H9 (cell line): ENCODE results near the gene UPF2. TPM values are rescaled to one million over a fixed set of nuclear protein-coding genes. Genes with fewer than 3 reads are reported as not detected.

Experiments
- DNase-seq: peaks from one replicate; pipeline ENCODE4 v3.0.0-alpha.2; 2017
- H2AFZ ChIP-seq: one replicate; pipeline ENCODE4 v1.6.1; 2013; ENCODE audit warnings: mild to moderate bottlenecking, low read length, control low read depth, moderate library complexity
- H2AK5ac ChIP-seq: 2 replicates; pipeline ENCODE4 v1.6.1; 2013; ENCODE audit warnings: low read length, control low read depth, mixed read lengths; ENCODE audit not compliant: insufficient read length
- H2BK120ac ChIP-seq: one replicate; pipeline ENCODE4 v1.6.1; 2013; ENCODE audit warnings: low read depth, mild to moderate bottlenecking, low read length, control low read depth, inconsistent platforms; ENCODE audit not compliant: poor library complexity, severe bottlenecking
- H2BK12ac ChIP-seq: 2 replicates; pipeline ENCODE4 v1.6.1; 2013; ENCODE audit warnings: low read length, control low read depth, mixed read lengths, low read depth; ENCODE audit not compliant: insufficient read length
- H2BK15ac ChIP-seq: 2 replicates; pipeline ENCODE4 v1.6.1; 2013; ENCODE audit warnings: low read depth, low read length, control low read depth
- H2BK20ac ChIP-seq: one replicate; pipeline ENCODE4 v1.6.1; 2013; ENCODE audit warnings: low read depth, mild to moderate bottlenecking, low read length, control low read depth, inconsistent platforms; ENCODE audit not compliant: poor library complexity, severe bottlenecking
- H2BK5ac ChIP-seq: 2 replicates; pipeline ENCODE4 v1.6.1; 2013; ENCODE audit warnings: low read length, control low read depth, mixed read lengths; ENCODE audit not compliant: insufficient read length
- H3K14ac ChIP-seq: 2 replicates; pipeline ENCODE4 v1.6.1; 2013; ENCODE audit warnings: low read length, control low read depth; ENCODE audit not compliant: insufficient read depth
- H3K18ac ChIP-seq: 2 replicates; pipeline ENCODE4 v1.6.1; 2013; ENCODE audit warnings: low read depth, mild to moderate bottlenecking, mixed read lengths, low read length, control low read depth; ENCODE audit not compliant: insufficient read length
- H3K23ac ChIP-seq: 2 replicates; pipeline ENCODE4 v1.6.1; 2013; ENCODE audit warnings: low read length, control low read depth, mixed read lengths, low read depth; ENCODE audit not compliant: insufficient read length
- H3K23me2 ChIP-seq: 2 replicates; pipeline ENCODE4 v1.6.1; 2013; ENCODE audit warnings: low read depth, mild to moderate bottlenecking, mixed read lengths, low read length, control low read depth; ENCODE audit not compliant: insufficient read length, poor library complexity, severe bottlenecking
- H3K27ac ChIP-seq: 2 replicates; pipeline ENCODE4 v1.5.1; 2013; ENCODE audit warnings: low read length, control low read depth, mixed read lengths, low read depth; ENCODE audit not compliant: insufficient read length
- H3K27me3 ChIP-seq: 2 replicates; pipeline ENCODE4 v1.6.1; 2013; ENCODE audit warnings: low read length, control low read depth, inconsistent platforms; ENCODE audit not compliant: insufficient read depth
- H3K4ac ChIP-seq: 2 replicates; pipeline ENCODE4 v1.6.1; 2013; ENCODE audit warnings: low read depth, mild to moderate bottlenecking, control low read depth, inconsistent platforms, low read length, moderate library complexity
- H3K4me1 ChIP-seq: 2 replicates; pipeline ENCODE4 v1.6.1; 2013; ENCODE audit warnings: low read length, control low read depth, inconsistent platforms; ENCODE audit not compliant: insufficient read depth
- H3K4me2 ChIP-seq: 2 replicates; pipeline ENCODE4 v1.6.1; 2013; ENCODE audit warnings: low read length, control low read depth, mixed read lengths; ENCODE audit not compliant: insufficient read length, insufficient read depth
- H3K56ac ChIP-seq: 2 replicates; pipeline ENCODE4 v1.6.1; 2013; ENCODE audit warnings: low read depth, mild to moderate bottlenecking, mixed read lengths, low read length, control low read depth; ENCODE audit not compliant: insufficient read length
- H3K79me1 ChIP-seq: 2 replicates; pipeline ENCODE4 v1.6.1; 2013; ENCODE audit warnings: low read depth, mild to moderate bottlenecking, moderate library complexity, low read length, control low read depth, inconsistent platforms; ENCODE audit not compliant: insufficient read depth, poor library complexity, severe bottlenecking
- H3K79me2 ChIP-seq: 2 replicates; pipeline ENCODE4 v1.6.1; 2013; ENCODE audit warnings: low read length, control low read depth, inconsistent platforms; ENCODE audit not compliant: insufficient read depth
- H3K9ac ChIP-seq: 2 replicates; pipeline ENCODE4 v1.6.1; 2013; ENCODE audit warnings: low read length, control low read depth, mixed read lengths; ENCODE audit not compliant: insufficient read length; ENCODE audit errors: extremely low read depth
- H3K9me3 ChIP-seq: one replicate; pipeline ENCODE4 v1.6.1; 2013; ENCODE audit warnings: low read depth, low read length, inconsistent platforms; ENCODE audit not compliant: control insufficient read depth
- H3T11ph ChIP-seq: one replicate; pipeline ENCODE4 v1.6.1; 2013; ENCODE audit warnings: mild to moderate bottlenecking, low read length, control low read depth, inconsistent platforms
- H4K20me1 ChIP-seq: one replicate; pipeline ENCODE4 v1.6.1; 2013; ENCODE audit not compliant: control insufficient read depth, insufficient read length, insufficient read depth
- H4K5ac ChIP-seq: 2 replicates; pipeline ENCODE4 v1.6.1; 2013; ENCODE audit warnings: low read depth, mild to moderate bottlenecking, mixed read lengths, low read length, control low read depth; ENCODE audit not compliant: insufficient read length
- H4K8ac ChIP-seq: replicated peaks from 2 replicates; pipeline ENCODE4 v1.6.1; 2013; ENCODE audit warnings: low read length, control low read depth, mixed read lengths, low read depth; ENCODE audit not compliant: insufficient read length
- H4K91ac ChIP-seq: 2 replicates; pipeline ENCODE4 v1.6.1; 2013; ENCODE audit warnings: low read depth, mild to moderate bottlenecking, moderate library complexity, mixed read lengths, low read length, control low read depth; ENCODE audit not compliant: insufficient read length
- H3K27ac Mint-ChIP-seq, 3 experiments: 2 replicates in 2 of 3; 3 replicates in 1 of 3; pipeline ENCODE4 v1.8.0; 2020 to 2021; ENCODE audit warnings: mixed read lengths in 3 of 3, mild to moderate bottlenecking in 1 of 3, moderate library complexity in 1 of 3
- H3K27me3 Mint-ChIP-seq: 2 replicates; pipeline ENCODE4 v1.8.0; 2021; ENCODE audit warnings: low read depth, mild to moderate bottlenecking, moderate library complexity, mixed read lengths
- H3K36me3 Mint-ChIP-seq, 3 experiments: 2 replicates in 2 of 3; 3 replicates in 1 of 3; pipeline ENCODE4 v1.8.0; 2020 to 2021; ENCODE audit warnings: low read depth in 3 of 3, mixed read lengths in 3 of 3; ENCODE audit not compliant: insufficient read depth in 1 of 3
- H3K4me1 Mint-ChIP-seq, 2 experiments: 2 replicates each; pipeline ENCODE4 v1.8.0; 2020; ENCODE audit warnings: mixed read lengths in 2 of 2
- H3K4me3 Mint-ChIP-seq, 2 experiments: 2 replicates in 1 of 2; 3 replicates in 1 of 2; pipeline ENCODE4 v1.8.0; 2020 to 2021; ENCODE audit warnings: mild to moderate bottlenecking in 2 of 2, mixed read lengths in 2 of 2, moderate library complexity in 1 of 2
- H3K9me3 Mint-ChIP-seq, 2 experiments: 2 replicates in 1 of 2; 3 replicates in 1 of 2; pipeline ENCODE4 v1.8.0; 2020; ENCODE audit warnings: mild to moderate bottlenecking in 2 of 2, mixed read lengths in 2 of 2, moderate library complexity in 1 of 2
- WGBS: extraction: QIAGEN DNeasy Blood & Tissue Kit; methylation state at CpG from one replicate; pipeline ENCODE4 v1.1.7; 2013; ENCODE audit warnings: missing lambda C conversion rate, low lambda C conversion rate, mixed read lengths; ENCODE audit not compliant: insufficient read length; ENCODE audit errors: extremely low coverage; 5-methylcytosine and 5-hydroxymethylcytosine counted together
- total RNA-seq: library from RNA; stranded (reverse); gene quantifications from 2 replicates; pipeline ENCODE4 v1.2.1, GENCODE V29; 2021
- TF ChIP-seq, protein P1 (sequence below): fragments of 200-600 bp; sonication (generic); conservative IDR thresholded peaks from 3 replicates; pipeline ENCODE4 v1.8.0; 2021; ENCODE audit warnings: antibody characterized with exemption, mild to moderate bottlenecking

The UPF2 gene
- total RNA-seq, 1 experiment from 2014 or later, result 34.1 TPM

DNA sequence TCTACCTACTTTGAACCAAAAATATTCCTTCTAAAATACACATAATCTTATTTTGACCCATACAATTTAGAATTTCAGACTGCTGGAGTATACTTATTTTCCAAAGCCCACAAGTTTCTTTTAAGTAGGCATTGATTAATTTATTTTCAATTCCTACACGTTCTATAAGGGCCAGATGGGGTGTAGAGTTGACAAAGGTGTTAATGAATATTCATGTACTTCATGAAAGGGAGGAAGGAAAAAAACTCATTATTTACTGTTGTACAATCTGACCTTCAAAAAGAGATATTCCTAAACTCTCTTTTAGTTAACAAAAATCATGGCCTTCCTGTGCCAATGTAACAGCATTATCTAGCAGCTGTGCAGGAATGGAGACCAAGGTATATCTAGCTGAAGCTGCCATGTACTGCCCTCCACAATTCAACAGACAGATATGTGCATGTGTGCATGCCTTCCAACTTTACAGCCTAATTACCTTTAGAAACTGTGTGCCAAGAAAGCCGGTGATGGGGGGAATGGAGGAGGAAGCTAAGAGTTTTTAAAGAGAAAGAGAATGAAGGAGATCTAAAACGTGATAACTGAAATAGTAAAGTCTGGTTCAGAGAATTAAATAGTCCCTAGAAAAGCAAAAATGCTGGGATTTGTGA lies 108.9 kb downstream of the UPF2 start:
- no peaks in the 10 kb centered on the region for H3K9me3 ChIP-seq
- no peak overlapping the region for H2BK120ac ChIP-seq
- no peak overlapping the region for H2BK12ac ChIP-seq
- H3K36me3 Mint-ChIP-seq, result peaks cover 19 to 43% (median 39%) of the 10 kb centered on the region in 3 experiments
- no peak overlapping the region for H4K5ac ChIP-seq
- no peak for DNase-seq
- no peaks in the 10 kb centered on the region for H3K23me2 ChIP-seq
- no peak overlapping the region for H3K56ac ChIP-seq
- H3K4me3 Mint-ChIP-seq, result no peak overlapping the region
- no CpG with 5 or more reads among the region's 3 CpGs for WGBS
- no peak overlapping the region for H4K8ac ChIP-seq
- H3K4me1 Mint-ChIP-seq, result peaks cover 45 to 50% of the 10 kb centered on the region in 2 experiments
- peaks cover 14% of the 10 kb centered on the region for H3K4me1 ChIP-seq
- H2BK5ac ChIP-seq, result no peak overlapping the region
- H2BK20ac ChIP-seq, result no peak overlapping the region
- no peak overlapping the region for H2AFZ ChIP-seq
- no peak overlapping the region for H3K4me2 ChIP-seq
- no peak overlapping the region for H4K91ac ChIP-seq
- TF ChIP-seq, protein P1, sequence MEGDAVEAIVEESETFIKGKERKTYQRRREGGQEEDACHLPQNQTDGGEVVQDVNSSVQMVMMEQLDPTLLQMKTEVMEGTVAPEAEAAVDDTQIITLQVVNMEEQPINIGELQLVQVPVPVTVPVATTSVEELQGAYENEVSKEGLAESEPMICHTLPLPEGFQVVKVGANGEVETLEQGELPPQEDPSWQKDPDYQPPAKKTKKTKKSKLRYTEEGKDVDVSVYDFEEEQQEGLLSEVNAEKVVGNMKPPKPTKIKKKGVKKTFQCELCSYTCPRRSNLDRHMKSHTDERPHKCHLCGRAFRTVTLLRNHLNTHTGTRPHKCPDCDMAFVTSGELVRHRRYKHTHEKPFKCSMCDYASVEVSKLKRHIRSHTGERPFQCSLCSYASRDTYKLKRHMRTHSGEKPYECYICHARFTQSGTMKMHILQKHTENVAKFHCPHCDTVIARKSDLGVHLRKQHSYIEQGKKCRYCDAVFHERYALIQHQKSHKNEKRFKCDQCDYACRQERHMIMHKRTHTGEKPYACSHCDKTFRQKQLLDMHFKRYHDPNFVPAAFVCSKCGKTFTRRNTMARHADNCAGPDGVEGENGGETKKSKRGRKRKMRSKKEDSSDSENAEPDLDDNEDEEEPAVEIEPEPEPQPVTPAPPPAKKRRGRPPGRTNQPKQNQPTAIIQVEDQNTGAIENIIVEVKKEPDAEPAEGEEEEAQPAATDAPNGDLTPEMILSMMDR, result no peak
- H4K20me1 ChIP-seq, result no peaks in the 10 kb centered on the region
- H3K79me2 ChIP-seq, result no peaks in the 10 kb centered on the region
- peak overlapping the region; percentile 6 to 84 (median 68); a peak in 5 of 7 replicates for H3K27ac Mint-ChIP-seq
- H3K23ac ChIP-seq, result no peak overlapping the region
- H3K79me1 ChIP-seq, result no peaks in the 10 kb centered on the region
- no peak overlapping the region for H3K4ac ChIP-seq
- no peak overlapping the region for H3K27ac ChIP-seq
- H3K27me3 Mint-ChIP-seq, result no peaks in the 10 kb centered on the region
- no peak overlapping the region for H3K9ac ChIP-seq
- no peak overlapping the region for H2BK15ac ChIP-seq
- no peak overlapping the region for H2AK5ac ChIP-seq
- no peak overlapping the region for H3K18ac ChIP-seq
- H3K27me3 ChIP-seq, result no peaks in the 10 kb centered on the region
- no peak overlapping the region for H3K14ac ChIP-seq
- H3T11ph ChIP-seq, result no peak overlapping the region
- no peaks in the 10 kb centered on the region for H3K9me3 Mint-ChIP-seq
